Ectodermal cell (in vitro differentiated cells): ENCODE data around the gene POLDIP2.

ENCODE experiments used
- H3K27ac ChIP-seq: 2 replicates; pipeline ENCODE4 v1.7.0; 2013; ENCODE audit warnings: mild to moderate bottlenecking, low read depth, low read length; ENCODE audit not compliant: insufficient read depth, poor library complexity, severe bottlenecking
- H3K27me3 ChIP-seq: 2 replicates; pipeline ENCODE4 v1.7.0; 2013; ENCODE audit warnings: mild to moderate bottlenecking, low read length; ENCODE audit not compliant: insufficient read depth, control insufficient read depth, poor library complexity, severe bottlenecking
- H3K36me3 ChIP-seq: one replicate; pipeline ENCODE4 v1.7.0; 2013; ENCODE audit warnings: low read length; ENCODE audit not compliant: control insufficient read depth, insufficient read depth
- H3K4me1 ChIP-seq: one replicate; pipeline ENCODE4 v1.7.0; 2013; ENCODE audit warnings: low read length; ENCODE audit not compliant: control insufficient read depth, insufficient read depth
- H3K4me3 ChIP-seq: 2 replicates; pipeline ENCODE4 v1.7.0; 2013; ENCODE audit warnings: low read depth, low read length, control low read depth; ENCODE audit not compliant: insufficient read depth
- H3K9me3 ChIP-seq: 2 replicates; pipeline ENCODE4 v1.7.0; 2013; ENCODE audit warnings: mild to moderate bottlenecking, low read length, moderate library complexity; ENCODE audit not compliant: control insufficient read depth
- WGBS, 2 experiments: methylation state at CpG; one replicate each; pipeline ENCODE4 v1.1.7; 2013; ENCODE audit warnings: missing lambda C conversion rate in 2 of 2; 5-methylcytosine and 5-hydroxymethylcytosine counted together

POLDIP2 gene

GRCh38 chr17:28335959-28336871 lies 21.1 kb downstream of the POLDIP2 start:
- peaks cover 12% of the 10 kb centered on the region for H3K4me1 ChIP-seq
- H3K27ac ChIP-seq: peak overlapping the region; percentile 94
- no peaks in the 10 kb centered on the region for H3K9me3 ChIP-seq
- H3K36me3 ChIP-seq: no peaks in the 10 kb centered on the region
- no peaks in the 10 kb centered on the region for H3K27me3 ChIP-seq
- WGBS, 2 experiments: 3 to 5% methylated on average over 29 of the region's 29 CpGs
- peak overlapping the region; percentile 98 for H3K4me3 ChIP-seq

- H3K27me3 ChIP-seq: no peaks in the 10 kb centered on the region
- 0% methylated on average over 62 of the region's 62 CpGs for WGBS, 2 experiments
Observed at GRCh38 chr17:28335201-28335958, 21.9 kb downstream of the POLDIP2 start, which contains the start of the genes IFT20 and TNFAIP1. IFT20 (minus strand) TSS chr17:28335472; CDS start chr17:28331985, 3,487 bp downstream. TNFAIP1 (plus strand) TSS chr17:28335761; CDS start chr17:28339522, 3,761 bp downstream.

GRCh38 chr17:28334666-28335200 lies 22.6 kb downstream of the POLDIP2 start:
- WGBS, 2 experiments: 20 to 21% methylated on average over 18 of the region's 18 CpGs
- H3K4me1 ChIP-seq: peaks cover 12% of the 10 kb centered on the region
- H3K4me3 ChIP-seq: peak overlapping the region; percentile 98
- H3K36me3 ChIP-seq: no peaks in the 10 kb centered on the region
- H3K9me3 ChIP-seq: no peaks in the 10 kb centered on the region
- H3K27me3 ChIP-seq: no peaks in the 10 kb centered on the region
- H3K27ac ChIP-seq: peak overlapping the region; percentile 81

More at GRCh38 chr17:28335201-28335958, 21.9 kb downstream of the POLDIP2 start, which contains the start of the genes IFT20 and TNFAIP1:
- H3K4me1 ChIP-seq: peaks cover 12% of the 10 kb centered on the region
- H3K9me3 ChIP-seq: no peaks in the 10 kb centered on the region
- H3K27ac ChIP-seq: peak within 1 kb of the TSS; percentile 94
- no peaks in the 10 kb centered on the region for H3K36me3 ChIP-seq
- peak within 1 kb of the TSS; percentile 98 for H3K4me3 ChIP-seq

GRCh38 chr17:28334171-28334570 lies 23.2 kb downstream of the POLDIP2 start:
- peak overlapping the region; percentile 98 for H3K4me3 ChIP-seq
- H3K4me1 ChIP-seq: peaks cover 14% of the 10 kb centered on the region
- H3K27ac ChIP-seq: no peak overlapping the region
- peaks cover 2% of the 10 kb centered on the region for H3K36me3 ChIP-seq
- 85% methylated on average over 6 of the region's 6 CpGs for WGBS, 2 experiments
- no peaks in the 10 kb centered on the region for H3K9me3 ChIP-seq
- H3K27me3 ChIP-seq: no peaks in the 10 kb centered on the region

GRCh38 chr17:28333083-28333746 lies 24.1 kb downstream of the POLDIP2 start:
- Histone ChIP-seq H3K27ac (no peak overlapping the region), H3K27me3 (no peaks in the 10 kb centered on the region), H3K4me3 (no peak overlapping the region), H3K36me3 (peaks cover 4% of the 10 kb centered on the region), H3K4me1 (peaks cover 24% of the 10 kb centered on the region), H3K9me3 (no peaks in the 10 kb centered on the region)
- WGBS, 2 experiments: 73 to 82% methylated on average over 1 of the region's 1 CpG

- Histone ChIP-seq H3K36me3 (peaks cover 4% of the 10 kb centered on the region), H3K9me3 (no peaks in the 10 kb centered on the region), H3K27me3 (no peaks in the 10 kb centered on the region), H3K27ac (no peak overlapping the region), H3K4me3 (no peak overlapping the region), H3K4me1 (peaks cover 27% of the 10 kb centered on the region)
- WGBS, 2 experiments: 92 to 95% methylated on average over 6 of the region's 6 CpGs
Observed at GRCh38 chr17:28331891-28332420, 25.4 kb downstream of the POLDIP2 start.

GRCh38 chr17:28330671-28331070 lies 26.7 kb downstream of the POLDIP2 start:
- H3K27me3 ChIP-seq: no peaks in the 10 kb centered on the region
- peaks cover 22% of the 10 kb centered on the region for H3K4me1 ChIP-seq
- peaks cover 17% of the 10 kb centered on the region for H3K36me3 ChIP-seq
- WGBS, 2 experiments: 90 to 93% methylated on average over 5 of the region's 5 CpGs
- no peak overlapping the region for H3K27ac ChIP-seq
- no peak overlapping the region for H3K4me3 ChIP-seq
- no peaks in the 10 kb centered on the region for H3K9me3 ChIP-seq

GRCh38 chr17:28328325-28328724 lies 29.0 kb downstream of the POLDIP2 start:
- H3K27me3 ChIP-seq: no peaks in the 10 kb centered on the region
- H3K27ac ChIP-seq: peak overlapping the region; percentile 71
- no peak overlapping the region for H3K4me3 ChIP-seq
- peaks cover 18% of the 10 kb centered on the region for H3K36me3 ChIP-seq
- 70 to 82% methylated on average over 3 of the region's 4 CpGs for WGBS, 2 experiments
- H3K9me3 ChIP-seq: no peaks in the 10 kb centered on the region
- H3K4me1 ChIP-seq: peaks cover 17% of the 10 kb centered on the region

- Histone ChIP-seq H3K36me3 (peaks cover 18% of the 10 kb centered on the region), H3K4me3 (no peak overlapping the region), H3K4me1 (peaks cover 17% of the 10 kb centered on the region), H3K9me3 (no peaks in the 10 kb centered on the region), H3K27ac (no peak overlapping the region), H3K27me3 (no peaks in the 10 kb centered on the region)
- WGBS, 2 experiments: 89 to 96% methylated on average over 3 of the region's 3 CpGs
Observed at GRCh38 chr17:28327709-28328108, 29.6 kb downstream of the POLDIP2 start.
